SK-N-SH treated with all-trans-retinoic acid at 6 μM for 48 hours (cell line): ENCODE results near the gene OR52E8.

Experiments
- ATAC-seq: fragments of 200-7000 bp; cut with Tn5 transposase; 3 replicates; pipeline ENCODE4 v1.9.1; 2020; ENCODE audit warnings: mild to moderate bottlenecking, moderate library complexity
- ARNTL ChIP-seq: fragments of 450-650 bp; formaldehyde crosslinking; IDR thresholded peaks from 2 replicates; pipeline ENCODE4 v1.5.0; 2020; ENCODE audit warnings: low read depth, mild to moderate bottlenecking, moderate library complexity, borderline replicate concordance
- BACH2 ChIP-seq: fragments of 250-450 bp; sonication (Bioruptor Pico); IDR thresholded peaks from 2 replicates; pipeline ENCODE4 v1.9.0; 2021; ENCODE audit warnings: mild to moderate bottlenecking, borderline replicate concordance
- CREB5 ChIP-seq: fragments of 250-450 bp; sonication (Bioruptor Pico); IDR thresholded peaks from 2 replicates; pipeline ENCODE4 v1.5.1; 2020; ENCODE audit warnings: low read depth, mild to moderate bottlenecking, moderate library complexity
- CSDC2 ChIP-seq: fragments of 250-450 bp; sonication (Bioruptor Pico); IDR thresholded peaks from 2 replicates; pipeline ENCODE4 v1.5.0; 2020; ENCODE audit warnings: mild to moderate bottlenecking, moderate library complexity
- ESRRG ChIP-seq: fragments of 250-450 bp; sonication (Bioruptor Pico); IDR thresholded peaks from 2 replicates; pipeline ENCODE4 v1.6.1; 2021; ENCODE audit warnings: mild to moderate bottlenecking
- GLIS3 ChIP-seq: fragments of 250-450 bp; sonication (Bioruptor Pico); IDR thresholded peaks from 2 replicates; pipeline ENCODE4 v1.5.0; 2020; ENCODE audit warnings: mild to moderate bottlenecking, moderate library complexity
- ISL1 ChIP-seq: fragments of 250-450 bp; sonication (Bioruptor Pico); IDR thresholded peaks from 2 replicates; pipeline ENCODE4 v2.1.2; 2022; ENCODE audit warnings: mild to moderate bottlenecking, moderate library complexity
- OSR1 ChIP-seq: fragments of 250-450 bp; sonication (Bioruptor Pico); IDR thresholded peaks from 2 replicates; pipeline ENCODE4 v1.8.0; 2022; ENCODE audit warnings: moderate library complexity, mild to moderate bottlenecking, inconsistent platforms
- PATZ1 ChIP-seq: fragments of 250-450 bp; sonication (Bioruptor Pico); IDR thresholded peaks from 2 replicates; pipeline ENCODE4 v1.8.0; 2020; ENCODE audit warnings: mild to moderate bottlenecking, moderate library complexity, borderline replicate concordance
- POU6F1 ChIP-seq: fragments of 250-450 bp; sonication (Bioruptor Pico); IDR thresholded peaks from 2 replicates; pipeline ENCODE4 v1.8.0; 2021; ENCODE audit warnings: low read depth, mild to moderate bottlenecking, moderate library complexity, borderline replicate concordance
- PPARA ChIP-seq: fragments of 250-450 bp; sonication (Bioruptor Pico); IDR thresholded peaks from 2 replicates; pipeline ENCODE4 v1.5.0; 2020; ENCODE audit warnings: mild to moderate bottlenecking, borderline replicate concordance
- RARB ChIP-seq: fragments of 250-450 bp; sonication (Bioruptor Pico); IDR thresholded peaks from 2 replicates; pipeline ENCODE4 v1.8.0; 2021; ENCODE audit warnings: mild to moderate bottlenecking, moderate library complexity
- SNAI2 ChIP-seq: fragments of 250-450 bp; sonication (Bioruptor Pico); IDR thresholded peaks from 2 replicates; pipeline ENCODE4 v1.5.0; 2020; ENCODE audit warnings: mild to moderate bottlenecking, moderate library complexity
- TCF4 ChIP-seq: fragments of 250-450 bp; sonication (Bioruptor Pico); IDR thresholded peaks from 2 replicates; pipeline ENCODE4 v1.8.0; 2021; ENCODE audit warnings: mild to moderate bottlenecking, moderate library complexity, borderline replicate concordance
- TOX ChIP-seq: fragments of 250-450 bp; sonication (Bioruptor Pico); IDR thresholded peaks from 2 replicates; pipeline ENCODE4 v1.8.0; 2021; ENCODE audit warnings: mild to moderate bottlenecking, moderate library complexity, borderline replicate concordance
- TSHZ2 ChIP-seq: fragments of 250-450 bp; sonication (Bioruptor Pico); IDR thresholded peaks from 2 replicates; pipeline ENCODE4 v1.5.0; 2020; ENCODE audit warnings: mild to moderate bottlenecking, moderate library complexity
- ZC3H10 ChIP-seq: fragments of 250-450 bp; sonication (Bioruptor Pico); IDR thresholded peaks from 2 replicates; pipeline ENCODE4 v1.5.1; 2021; ENCODE audit warnings: mild to moderate bottlenecking, moderate library complexity
- ZFP3 ChIP-seq: fragments of 250-450 bp; sonication (Bioruptor Pico); IDR thresholded peaks from 2 replicates; pipeline ENCODE4 v1.5.0; 2020; ENCODE audit warnings: mild to moderate bottlenecking, moderate library complexity
- ZFP30 ChIP-seq: fragments of 450-650 bp; formaldehyde crosslinking; IDR thresholded peaks from 2 replicates; pipeline ENCODE4 v1.5.0; 2022; ENCODE audit warnings: mild to moderate bottlenecking, moderate library complexity
- ZNF565 ChIP-seq: fragments of 450-650 bp; formaldehyde crosslinking; conservative IDR thresholded peaks from 2 replicates; pipeline ENCODE4 v1.5.0; 2020; ENCODE audit warnings: low read depth, mild to moderate bottlenecking, moderate library complexity
- ZNF70 ChIP-seq: fragments of 450-650 bp; formaldehyde crosslinking; IDR thresholded peaks from 2 replicates; pipeline ENCODE4 v1.5.0; 2020; ENCODE audit warnings: mild to moderate bottlenecking, moderate library complexity
- ZNF8 ChIP-seq: fragments of 450-650 bp; formaldehyde crosslinking; IDR thresholded peaks from 2 replicates; pipeline ENCODE4 v1.5.0; 2020; ENCODE audit warnings: mild to moderate bottlenecking, moderate library complexity

OR52E8 gene

GRCh38 chr11:5857590-5857989 is at the start of gene OR52E8:
TSS of gene OR52E8 (minus strand) at chr11:5857690. CDS start at chr11:5857690, 0 bp downstream.
- ATAC-seq, result no peak
- TF ChIP-seq RARB, result no peak
- no peak for TF ChIP-seq TCF4
- no peak for TF ChIP-seq CREB5 (CRISPR knock-in tag)
- TF ChIP-seq POU6F1 (CRISPR knock-in tag), result no peak
- TF ChIP-seq BACH2, result no peak
- no peak for TF ChIP-seq TSHZ2 (CRISPR knock-in tag)
- no peak for TF ChIP-seq ZNF565 (CRISPR knock-in tag)
- TF ChIP-seq ISL1 (CRISPR knock-in tag), result no peak
- no peak for TF ChIP-seq GLIS3 (CRISPR knock-in tag)
- no peak for TF ChIP-seq SNAI2
- TF ChIP-seq ARNTL (CRISPR knock-in tag), result no peak
- no peak for TF ChIP-seq PPARA (CRISPR knock-in tag)
- TF ChIP-seq PATZ1 (CRISPR knock-in tag), result no peak

GRCh38 chr11:5899534-5899933 is 42.0 kb upstream of the OR52E8 start:
- no peak for ATAC-seq
- TF ChIP-seq ZC3H10, result no peak
- TF ChIP-seq CREB5 (CRISPR knock-in tag), result no peak
- no peak for TF ChIP-seq BACH2
- TF ChIP-seq CSDC2 (CRISPR knock-in tag), result no peak

GRCh38 chr11:5892908-5893307 is 35.4 kb upstream of the OR52E8 start, which contains the start of gene OR52E5:
TSS of gene OR52E5 (plus strand) at chr11:5893208. CDS start at chr11:5900777, 7,569 bp downstream.
- no peak for ATAC-seq
- no peak for TF ChIP-seq RARB
- TF ChIP-seq ISL1 (CRISPR knock-in tag), result no peak
- no peak for TF ChIP-seq SNAI2
- no peak for TF ChIP-seq TOX (CRISPR knock-in tag)
- TF ChIP-seq CSDC2 (CRISPR knock-in tag), result no peak
- TF ChIP-seq ZFP3 (CRISPR knock-in tag), result no peak
- TF ChIP-seq PPARA (CRISPR knock-in tag), result no peak
- TF ChIP-seq POU6F1 (CRISPR knock-in tag), result no peak
- no peak for TF ChIP-seq TCF4
- no peak for TF ChIP-seq TSHZ2 (CRISPR knock-in tag)
- TF ChIP-seq OSR1, result no peak
- no peak for TF ChIP-seq ARNTL (CRISPR knock-in tag)
- no peak for TF ChIP-seq ESRRG (CRISPR knock-in tag)
- TF ChIP-seq PATZ1 (CRISPR knock-in tag), result no peak
- no peak for TF ChIP-seq ZNF8
- TF ChIP-seq ZNF565 (CRISPR knock-in tag), result no peak
- TF ChIP-seq ZNF70, result no peak
- no peak for TF ChIP-seq ZFP30 (CRISPR knock-in tag)
- TF ChIP-seq BACH2, result no peak
